Measurements from ENCODE around the gene AMMECR1L.
"Not testable (repeated sequence)": the region's sequence is repeated elsewhere in the genome, so short reads cannot be mapped to it uniquely, and the experiment has no call there.

Gene AMMECR1L
- long read RNA-seq, full-length matches to known transcripts, result 32 of 66 reads
- long read RNA-seq, partial matches to known transcripts, result 8 of 66 reads
- long read RNA-seq, other reads (novel, unspliced or antisense), result 26 of 66 reads

DNA sequence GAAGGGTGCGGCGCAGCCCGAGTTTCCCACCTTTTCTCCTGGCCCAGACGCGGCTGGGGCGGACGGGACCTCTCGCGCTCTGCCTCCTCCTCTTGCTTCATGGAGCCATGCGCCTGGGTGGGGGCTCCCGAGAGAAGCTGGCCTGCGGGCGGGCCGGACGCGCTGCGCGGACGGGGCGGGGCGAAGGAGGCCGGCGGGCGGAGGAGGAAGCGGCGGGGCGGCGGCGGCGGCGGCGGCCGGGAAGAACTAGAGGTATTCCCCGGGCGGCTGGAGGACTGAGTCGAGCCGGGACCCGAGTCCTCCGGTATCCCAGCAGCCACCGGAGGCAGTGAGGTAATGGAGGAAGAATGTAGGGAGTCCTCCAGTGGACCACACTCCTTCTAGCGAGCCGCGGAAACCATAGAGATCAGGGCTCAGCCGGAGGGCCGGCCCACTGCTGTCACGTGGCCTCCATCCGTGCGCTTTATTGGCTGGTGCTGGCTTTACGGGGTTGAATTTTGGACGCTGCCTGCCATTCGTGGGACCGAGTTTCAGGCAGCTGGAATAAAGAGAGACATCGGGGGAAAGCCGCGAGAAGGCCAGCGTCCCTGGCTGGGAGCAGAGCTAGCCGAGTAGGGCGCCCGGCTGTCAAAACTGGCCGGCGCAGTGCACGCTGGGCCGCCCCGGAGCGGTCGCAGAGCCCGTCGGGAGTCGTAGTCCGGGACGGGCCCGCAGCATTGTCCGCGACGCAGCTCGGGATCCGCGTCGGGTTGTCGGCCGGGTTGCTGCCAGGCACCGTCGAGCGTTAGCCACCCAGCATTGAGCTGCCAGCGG, at the start of gene AMMECR1L:
TSS of gene AMMECR1L (minus strand) at position 177 of the 813 bp plus-strand sequence. CDS start 11,722 bp downstream, outside the sequence.
- peak within 1 kb of the TSS; percentile 82 for H3K27ac ChIP-seq (replicated peaks)
- not testable (repeated sequence) for H3K27me3 ChIP-seq (ENCODE audit: insufficient read depth, poor library complexity, severe bottlenecking)
- peak; percentile 35 to 82 for DNase-seq (ENCODE audit: low read depth in 1 of 2, low spot score in 1 of 2)
- H3K4me3 ChIP-seq (replicated peaks; ENCODE audit: insufficient read depth, low read length), result peak within 1 kb of the TSS; percentile 52

DNA sequence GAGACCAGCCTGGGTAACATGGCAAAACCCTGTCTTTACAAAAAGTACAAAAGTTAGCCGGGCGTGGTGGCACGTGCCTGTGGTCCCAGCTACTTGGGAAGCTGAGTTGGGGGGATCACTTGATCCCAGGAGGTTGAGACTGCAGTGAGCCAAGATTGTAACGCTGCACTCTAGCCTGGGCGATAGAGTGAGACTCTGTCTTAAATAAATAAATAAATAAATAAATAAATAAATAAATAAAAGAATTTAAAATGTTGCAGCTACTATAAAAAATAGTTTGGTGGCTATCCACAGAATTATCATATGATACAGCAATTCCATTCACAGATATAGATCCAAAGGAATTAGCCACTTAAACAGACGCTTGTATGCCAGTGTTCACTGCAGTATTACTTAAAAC, 49.6 kb upstream of the AMMECR1L start:
- H3K27me3 ChIP-seq (ENCODE audit: insufficient read depth, poor library complexity, severe bottlenecking), result no peaks in the 10 kb centered on the region
- H3K27ac ChIP-seq (replicated peaks), result no peak overlapping the region
- no peak for DNase-seq (ENCODE audit: low read depth in 1 of 2, low spot score in 1 of 2)
- H3K4me3 ChIP-seq (replicated peaks; ENCODE audit: insufficient read depth, low read length), result no peak overlapping the region
- TF ChIP-seq POLR2AphosphoS5 (IDR thresholded peaks at IDR 0.05; ENCODE audit: low read depth) (no peak), GABPA (IDR thresholded peaks at IDR 0.05; ENCODE audit: low read depth) (no peak), SPI1 (IDR thresholded peaks at IDR 0.05; ENCODE audit: borderline replicate concordance, low read depth) (no peak)
- TF ChIP-seq, protein P1, sequence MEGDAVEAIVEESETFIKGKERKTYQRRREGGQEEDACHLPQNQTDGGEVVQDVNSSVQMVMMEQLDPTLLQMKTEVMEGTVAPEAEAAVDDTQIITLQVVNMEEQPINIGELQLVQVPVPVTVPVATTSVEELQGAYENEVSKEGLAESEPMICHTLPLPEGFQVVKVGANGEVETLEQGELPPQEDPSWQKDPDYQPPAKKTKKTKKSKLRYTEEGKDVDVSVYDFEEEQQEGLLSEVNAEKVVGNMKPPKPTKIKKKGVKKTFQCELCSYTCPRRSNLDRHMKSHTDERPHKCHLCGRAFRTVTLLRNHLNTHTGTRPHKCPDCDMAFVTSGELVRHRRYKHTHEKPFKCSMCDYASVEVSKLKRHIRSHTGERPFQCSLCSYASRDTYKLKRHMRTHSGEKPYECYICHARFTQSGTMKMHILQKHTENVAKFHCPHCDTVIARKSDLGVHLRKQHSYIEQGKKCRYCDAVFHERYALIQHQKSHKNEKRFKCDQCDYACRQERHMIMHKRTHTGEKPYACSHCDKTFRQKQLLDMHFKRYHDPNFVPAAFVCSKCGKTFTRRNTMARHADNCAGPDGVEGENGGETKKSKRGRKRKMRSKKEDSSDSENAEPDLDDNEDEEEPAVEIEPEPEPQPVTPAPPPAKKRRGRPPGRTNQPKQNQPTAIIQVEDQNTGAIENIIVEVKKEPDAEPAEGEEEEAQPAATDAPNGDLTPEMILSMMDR (IDR thresholded peaks at IDR 0.05; ENCODE audit: insufficient read depth, low read length), result no peak
- TF ChIP-seq, protein P2, sequence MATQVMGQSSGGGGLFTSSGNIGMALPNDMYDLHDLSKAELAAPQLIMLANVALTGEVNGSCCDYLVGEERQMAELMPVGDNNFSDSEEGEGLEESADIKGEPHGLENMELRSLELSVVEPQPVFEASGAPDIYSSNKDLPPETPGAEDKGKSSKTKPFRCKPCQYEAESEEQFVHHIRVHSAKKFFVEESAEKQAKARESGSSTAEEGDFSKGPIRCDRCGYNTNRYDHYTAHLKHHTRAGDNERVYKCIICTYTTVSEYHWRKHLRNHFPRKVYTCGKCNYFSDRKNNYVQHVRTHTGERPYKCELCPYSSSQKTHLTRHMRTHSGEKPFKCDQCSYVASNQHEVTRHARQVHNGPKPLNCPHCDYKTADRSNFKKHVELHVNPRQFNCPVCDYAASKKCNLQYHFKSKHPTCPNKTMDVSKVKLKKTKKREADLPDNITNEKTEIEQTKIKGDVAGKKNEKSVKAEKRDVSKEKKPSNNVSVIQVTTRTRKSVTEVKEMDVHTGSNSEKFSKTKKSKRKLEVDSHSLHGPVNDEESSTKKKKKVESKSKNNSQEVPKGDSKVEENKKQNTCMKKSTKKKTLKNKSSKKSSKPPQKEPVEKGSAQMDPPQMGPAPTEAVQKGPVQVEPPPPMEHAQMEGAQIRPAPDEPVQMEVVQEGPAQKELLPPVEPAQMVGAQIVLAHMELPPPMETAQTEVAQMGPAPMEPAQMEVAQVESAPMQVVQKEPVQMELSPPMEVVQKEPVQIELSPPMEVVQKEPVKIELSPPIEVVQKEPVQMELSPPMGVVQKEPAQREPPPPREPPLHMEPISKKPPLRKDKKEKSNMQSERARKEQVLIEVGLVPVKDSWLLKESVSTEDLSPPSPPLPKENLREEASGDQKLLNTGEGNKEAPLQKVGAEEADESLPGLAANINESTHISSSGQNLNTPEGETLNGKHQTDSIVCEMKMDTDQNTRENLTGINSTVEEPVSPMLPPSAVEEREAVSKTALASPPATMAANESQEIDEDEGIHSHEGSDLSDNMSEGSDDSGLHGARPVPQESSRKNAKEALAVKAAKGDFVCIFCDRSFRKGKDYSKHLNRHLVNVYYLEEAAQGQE (IDR thresholded peaks at IDR 0.05; ENCODE audit: insufficient replicate concordance, low read depth), result no peak

DNA sequence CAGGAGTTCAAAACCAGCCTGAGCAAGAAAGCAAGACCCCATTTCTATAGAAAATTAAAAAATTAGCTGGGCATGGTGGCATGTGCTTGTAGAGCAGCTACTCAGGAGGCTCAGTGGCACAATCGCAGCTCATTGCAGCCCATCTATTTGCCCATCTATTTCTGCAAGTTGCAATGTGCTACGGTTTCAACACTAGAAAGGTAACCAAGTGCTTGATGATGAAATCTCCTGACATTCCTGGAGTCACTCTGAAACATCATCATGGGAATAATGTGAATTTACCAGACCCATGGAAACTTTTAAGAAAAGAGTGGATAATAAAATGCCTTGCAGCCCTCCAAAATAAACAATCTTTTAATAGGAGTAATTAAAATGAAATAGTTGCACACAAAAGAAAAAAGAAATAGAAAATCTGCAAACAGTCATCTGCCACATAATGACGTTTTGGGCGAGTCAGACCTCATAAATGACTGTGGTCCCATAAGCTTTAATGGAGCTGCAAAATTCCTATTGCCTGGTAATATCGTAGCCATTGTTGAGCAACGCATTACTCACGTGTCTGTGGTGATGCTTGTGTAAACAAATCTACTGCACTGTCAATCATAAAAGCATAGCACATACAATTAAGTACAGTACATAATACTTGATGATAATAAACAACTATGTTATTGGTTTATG, 46.6 kb upstream of the AMMECR1L start:
- peak in 1 of 2 experiments; percentile 11 for DNase-seq (ENCODE audit: low read depth in 1 of 2, low spot score in 1 of 2)
- no peak for TF ChIP-seq POLR2AphosphoS5 (IDR thresholded peaks at IDR 0.05; ENCODE audit: low read depth)
- TF ChIP-seq SPI1 (IDR thresholded peaks at IDR 0.05; ENCODE audit: borderline replicate concordance, low read depth), result no peak
- TF ChIP-seq, protein P2 (IDR thresholded peaks at IDR 0.05; ENCODE audit: insufficient replicate concordance, low read depth), result no peak
- TF ChIP-seq, protein P1 (IDR thresholded peaks at IDR 0.05; ENCODE audit: insufficient read depth, low read length), result no peak
- no peak for TF ChIP-seq GABPA (IDR thresholded peaks at IDR 0.05; ENCODE audit: low read depth)
- no peak overlapping the region for H3K4me3 ChIP-seq (replicated peaks; ENCODE audit: insufficient read depth, low read length)
- no peaks in the 10 kb centered on the region for H3K27me3 ChIP-seq (ENCODE audit: insufficient read depth, poor library complexity, severe bottlenecking)
- H3K27ac ChIP-seq (replicated peaks), result no peak overlapping the region

DNA sequence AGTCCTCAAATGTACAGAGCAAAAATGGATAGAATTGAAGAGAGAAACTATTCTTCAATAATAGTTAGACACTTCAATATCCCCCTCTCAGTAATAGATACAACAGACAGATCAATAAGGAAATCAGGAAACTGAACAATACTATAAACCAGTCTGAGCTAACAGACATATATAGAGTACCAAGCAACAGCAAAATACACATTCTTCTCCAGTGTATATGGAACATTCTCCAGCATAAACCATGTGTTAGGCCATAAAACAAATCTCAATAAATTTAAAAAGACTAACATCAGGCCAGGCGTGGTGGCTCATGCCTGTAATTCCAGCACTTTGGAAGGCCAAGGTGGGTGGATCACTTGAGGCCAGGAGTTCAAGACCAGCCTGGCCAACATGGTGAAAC, 43.7 kb upstream of the AMMECR1L start:
- Histone ChIP-seq H3K4me3 (replicated peaks; ENCODE audit: insufficient read depth, low read length) (no peak overlapping the region), H3K27ac (replicated peaks) (no peak overlapping the region), H3K27me3 (ENCODE audit: insufficient read depth, poor library complexity, severe bottlenecking) (no peaks in the 10 kb centered on the region)
- TF ChIP-seq, protein P1 (IDR thresholded peaks at IDR 0.05; ENCODE audit: insufficient read depth, low read length), result no peak
- TF ChIP-seq, protein P2 (IDR thresholded peaks at IDR 0.05; ENCODE audit: insufficient replicate concordance, low read depth), result no peak
- TF ChIP-seq GABPA (IDR thresholded peaks at IDR 0.05; ENCODE audit: low read depth), result no peak
- no peak for TF ChIP-seq POLR2AphosphoS5 (IDR thresholded peaks at IDR 0.05; ENCODE audit: low read depth)
- no peak for TF ChIP-seq SPI1 (IDR thresholded peaks at IDR 0.05; ENCODE audit: borderline replicate concordance, low read depth)
- no peak for DNase-seq (ENCODE audit: low read depth in 1 of 2, low spot score in 1 of 2)
